ENCODE data around the gene MEFV. TPM values are rescaled to one million over a fixed set of nuclear protein-coding genes. Genes with fewer than 3 reads are reported as not detected.

Gene MEFV
- total and polyA plus RNA-seq, 2 donors (not counting 3 experiments of a cell fraction or from before 2014, with no cell fraction given) = not detected

GRCh38 chr16:3223913-3224515 is 32.4 kb downstream of the MEFV start:
- intact Hi-C loops (cut with micrococcal nuclease) = no loop called here
- Histone ChIP-seq H2AFZ (ENCODE audit: low read depth, low read length) (no peak overlapping the region), H3K36me3 (ENCODE audit: control insufficient read depth in 2 of 2, extremely low read depth in 1 of 2, insufficient read depth in 2 of 2, low read length in 2 of 2) (peaks cover 2 to 5% of the 10 kb centered on the region in 2 experiments), H3K4me1 (ENCODE audit: control insufficient read depth, extremely low read depth, insufficient read depth, low read length) (no peaks in the 10 kb centered on the region), H3K4me3 (replicated peaks in 1 of 3; ENCODE audit: insufficient read depth in 1 of 3, low read depth in 1 of 3, low read length in 3 of 3) (no peak overlapping the region), H3K4me2 (ENCODE audit: insufficient read depth, low read length) (no peak overlapping the region), H3K9me3 (replicated peaks; ENCODE audit: control insufficient read depth, insufficient read depth, low read length) (peaks cover 9% of the 10 kb centered on the region), H3K9me1 (replicated peaks; ENCODE audit: control insufficient read depth, extremely low read depth, insufficient read depth, low read length) (no peaks in the 10 kb centered on the region), H3K79me2 (ENCODE audit: control insufficient read depth, insufficient read depth, low read length) (no peaks in the 10 kb centered on the region), H3K27me3 (ENCODE audit: control insufficient read depth in 2 of 2, insufficient read depth in 2 of 2, low read length in 2 of 2) (no peaks in the 10 kb centered on the region), H4K20me1 (replicated peaks; ENCODE audit: control insufficient read depth, extremely low read depth, insufficient read depth, low read length) (no peaks in the 10 kb centered on the region), H3K9ac (replicated peaks; ENCODE audit: extremely low read depth, insufficient read depth, low read length) (no peak overlapping the region), H3K27ac (ENCODE audit: insufficient read depth, low read depth, low read length) (no peak overlapping the region)
- POLR2A ChIA-PET = no interaction called here
- dilution Hi-C loops (cut with MboI; ENCODE audit: extremely low pct_ligation_motif_present, low sequenced_read_pairs) = no loop called here
- no peak for TF ChIP-seq GATA2 (IDR thresholded peaks at IDR 0.05; ENCODE audit: insufficient read depth, insufficient read length, low read depth, low read length)
- no peak for TF ChIP-seq MYC (IDR thresholded peaks at IDR 0.05; ENCODE audit: low read depth, low read length)
- TF ChIP-seq CTCF (IDR thresholded peaks at IDR 0.05; ENCODE audit: extremely low read depth in 1 of 2, insufficient read depth in 1 of 2, low read depth in 1 of 2, low read length in 2 of 2) = no peak
- TF ChIP-seq POLR2A (IDR thresholded peaks at IDR 0.05; ENCODE audit: low read depth, low read length) = no peak
- TF ChIP-seq POLR2AphosphoS5 (IDR thresholded peaks at IDR 0.05; ENCODE audit: insufficient read depth, low read depth, low read length) = no peak
- TF ChIP-seq EZH2 (IDR thresholded peaks at IDR 0.05; ENCODE audit: borderline replicate concordance, low read depth, low read length, severe bottlenecking) = no peak
- no peak for TF ChIP-seq JUN (IDR thresholded peaks at IDR 0.05; ENCODE audit: borderline replicate concordance, insufficient read depth, insufficient read length, low read depth)
- TF ChIP-seq FOS (IDR thresholded peaks at IDR 0.05; ENCODE audit: borderline replicate concordance, insufficient read depth, low read length) = no peak
- TF ChIP-seq MAX (IDR thresholded peaks at IDR 0.05; ENCODE audit: insufficient read depth, insufficient read length) = no peak
- no TSS peak for BruUV-seq (replicated peaks)
- DNase-seq (ENCODE audit: low read depth, low spot score) (peak; percentile 8), FAIRE-seq (no peak)
- CTCF ChIA-PET = no interaction called here
